GM19023 (cell line): ENCODE data around the gene BHLHE41.

ENCODE experiments used
- ATAC-seq: cut with Tn5 transposase; IDR thresholded peaks from one replicate; pipeline ENCODE4 v1.9.1; 2021; ENCODE audit warnings: mild to moderate bottlenecking, moderate library complexity; ENCODE audit not compliant: unreplicated experiment

BHLHE41 gene

GRCh38 chr12:26124446-26125399, at the start of gene BHLHE41:
TSS of gene BHLHE41 (minus strand) at chr12:26125037. CDS start at chr12:26124779, 258 bp downstream.
- ATAC-seq = no peak

GRCh38 chr12:26172946-26173552, 48.2 kb upstream of the BHLHE41 start:
- no peak for ATAC-seq

DNA sequence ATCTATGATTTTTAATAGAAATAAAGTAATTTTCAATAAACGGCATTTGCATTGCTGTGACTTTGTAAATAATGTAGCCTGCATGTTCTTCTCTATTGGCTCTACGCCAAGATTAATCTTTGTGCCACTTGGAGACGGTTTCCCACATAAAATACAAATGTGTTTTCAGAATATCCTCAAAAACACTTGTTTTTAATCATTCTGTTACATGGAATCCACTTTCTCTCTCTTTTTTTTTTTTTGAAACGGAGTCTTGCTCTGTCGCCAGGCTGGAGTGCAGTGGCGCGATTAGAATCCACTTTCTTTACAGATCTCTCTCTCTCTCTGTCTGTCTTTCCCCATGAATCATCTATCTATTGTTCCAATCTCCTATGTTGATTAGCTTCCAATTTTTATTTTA, 47.7 kb upstream of the BHLHE41 start:
- ATAC-seq = no peak

DNA sequence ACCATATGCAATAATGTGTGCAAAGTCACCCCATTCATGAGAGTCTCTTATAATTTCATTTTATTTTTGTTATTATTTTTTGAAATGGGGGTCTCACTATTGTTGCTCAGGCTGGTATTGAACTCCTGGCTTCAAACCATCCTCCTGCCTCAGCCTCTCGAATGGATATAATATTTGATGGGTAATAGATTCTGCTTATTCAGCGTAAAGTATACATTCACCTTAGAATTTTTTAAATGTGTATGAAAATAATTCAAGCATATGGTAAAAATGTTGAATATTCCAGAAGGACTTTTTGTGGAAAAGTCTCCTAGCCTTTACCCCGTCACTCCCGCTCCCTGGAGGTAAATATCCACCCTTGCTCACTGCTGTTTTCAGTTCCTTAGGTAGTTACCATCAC, 47.2 kb upstream of the BHLHE41 start:
- no peak for ATAC-seq

DNA sequence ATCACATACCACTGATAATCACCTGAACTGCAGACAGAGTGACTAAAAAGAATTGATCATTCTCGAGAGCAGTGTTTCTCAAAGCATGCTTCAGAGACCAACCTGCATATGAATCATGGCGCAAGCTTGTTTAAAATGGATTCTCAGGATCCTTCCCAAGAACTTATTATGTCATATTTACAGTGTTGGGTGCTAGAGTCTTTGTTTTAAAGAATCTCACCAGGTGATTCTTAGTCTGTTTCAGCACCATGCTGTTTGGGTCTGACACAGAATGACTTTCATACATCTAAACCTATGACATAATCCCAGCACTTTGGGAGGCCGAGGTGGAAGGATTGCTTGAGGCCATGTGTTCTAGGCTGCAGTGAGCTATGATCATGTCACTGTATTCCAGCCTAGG, 39.3 kb upstream of the BHLHE41 start:
- ATAC-seq = no peak

DNA sequence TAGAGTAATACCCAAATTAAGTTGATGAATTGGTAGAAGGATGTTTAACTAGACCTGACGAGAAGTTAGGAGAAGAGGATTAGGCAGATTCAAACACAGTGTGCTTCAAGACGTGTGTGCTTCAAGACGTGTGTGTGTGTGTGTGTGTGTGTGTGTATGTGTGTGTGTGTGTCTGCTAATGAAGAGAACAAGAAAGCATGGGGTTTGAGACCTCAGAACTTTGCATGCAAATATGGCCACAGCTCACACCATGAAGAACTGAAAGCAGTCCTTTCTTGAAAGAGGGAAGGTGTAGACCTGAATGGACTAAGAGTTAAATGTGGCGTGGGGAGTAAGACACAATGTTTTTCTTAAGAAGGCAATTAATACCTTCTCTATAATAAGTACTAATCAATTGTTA, 38.1 kb upstream of the BHLHE41 start:
- ATAC-seq = peak; percentile 69

- no peak for ATAC-seq
Measured at GRCh38 chr12:26162174-26162573, 37.3 kb upstream of the BHLHE41 start.

DNA sequence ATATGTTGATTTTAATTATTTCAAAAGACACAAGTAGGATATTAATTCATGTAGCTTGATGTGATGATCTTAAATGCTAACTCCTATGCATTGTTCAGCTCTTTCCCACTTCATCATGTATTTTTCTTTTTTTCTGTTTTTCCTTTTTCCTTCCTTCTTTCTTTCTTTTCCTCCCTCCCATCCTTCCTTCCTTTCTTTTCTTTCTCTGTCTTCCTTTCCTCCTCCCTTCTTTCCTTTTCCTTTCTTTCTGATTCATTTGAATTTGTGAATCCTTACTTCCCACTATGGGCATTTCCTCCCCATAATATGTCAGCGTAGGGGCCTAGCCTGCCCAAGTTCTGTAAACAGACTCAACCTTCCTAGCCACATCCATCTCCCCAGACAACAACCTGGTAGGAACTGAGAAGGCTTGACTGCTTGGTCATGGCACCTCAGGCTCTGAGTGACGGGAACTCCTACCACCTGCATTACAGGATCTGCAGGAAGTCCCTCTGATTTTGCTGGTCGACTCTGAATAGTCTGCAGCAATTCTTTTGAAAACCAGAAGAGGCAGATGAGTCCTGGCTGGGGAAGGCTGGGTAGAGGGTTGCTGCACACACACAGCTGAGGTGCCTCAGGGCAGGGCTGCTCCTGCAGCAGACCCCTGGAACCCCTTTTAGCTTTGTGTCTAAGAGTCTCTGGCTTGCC, 33.4 kb upstream of the BHLHE41 start:
- ATAC-seq = no peak

DNA sequence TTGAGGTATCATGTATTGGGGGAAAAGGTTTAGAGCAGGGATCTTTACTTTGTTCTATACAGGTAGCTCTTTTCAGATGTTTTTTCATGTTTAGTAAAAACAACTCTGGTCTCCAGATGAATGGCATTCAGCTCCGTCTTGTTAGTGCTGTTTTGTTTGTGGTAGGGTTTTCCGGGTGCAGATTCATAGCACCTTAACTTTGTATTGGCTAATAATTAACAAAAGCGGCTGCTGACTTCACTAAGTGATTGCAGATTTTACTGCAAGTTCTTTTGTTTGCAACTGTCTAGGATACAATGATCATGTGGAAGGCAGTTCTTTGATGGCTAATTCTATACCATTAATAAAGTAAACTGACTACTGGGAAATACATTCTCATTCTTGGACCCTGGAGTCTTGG, 32.2 kb upstream of the BHLHE41 start:
- peak; percentile 14 for ATAC-seq

DNA sequence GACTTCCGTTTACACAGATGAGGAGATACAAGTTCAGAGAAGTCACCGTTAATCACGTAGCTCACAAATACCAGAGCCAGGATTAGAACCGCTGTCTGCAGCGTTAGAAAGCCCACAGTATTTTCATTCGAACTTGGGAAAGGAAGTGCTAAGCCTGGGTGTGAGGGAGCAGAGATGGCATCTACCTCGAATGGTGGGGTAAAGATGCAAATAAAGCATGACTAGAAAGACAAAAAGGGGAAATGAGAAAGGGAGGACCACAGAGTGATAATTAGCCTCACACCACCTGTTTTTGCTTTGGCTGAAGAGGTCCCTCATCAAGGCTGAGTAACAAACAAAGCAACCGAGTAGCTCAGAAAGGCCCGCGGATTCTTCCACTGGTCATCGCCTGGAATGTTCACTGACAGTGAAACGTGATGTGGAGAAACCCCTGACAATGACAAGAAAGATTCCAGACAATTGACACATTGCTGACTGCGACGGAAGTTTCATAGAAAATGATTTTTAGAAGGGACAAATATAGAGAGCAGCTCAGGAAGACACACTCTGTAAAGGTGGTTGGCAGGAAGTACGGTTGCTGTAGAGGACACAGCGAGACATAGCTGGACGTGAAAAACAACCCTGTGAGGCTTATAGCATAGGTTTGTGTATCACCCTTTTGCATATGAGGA, 31.5 kb upstream of the BHLHE41 start:
- ATAC-seq = peak; percentile 90

- no peak for ATAC-seq
Measured at GRCh38 chr12:26153421-26154154, 28.8 kb upstream of the BHLHE41 start.

GRCh38 chr12:26152507-26153102, 27.8 kb upstream of the BHLHE41 start:
- ATAC-seq = no peak

GRCh38 chr12:26150736-26151450, 26.1 kb upstream of the BHLHE41 start:
- ATAC-seq = no peak

GRCh38 chr12:26149968-26150500, 25.2 kb upstream of the BHLHE41 start:
- no peak for ATAC-seq

DNA sequence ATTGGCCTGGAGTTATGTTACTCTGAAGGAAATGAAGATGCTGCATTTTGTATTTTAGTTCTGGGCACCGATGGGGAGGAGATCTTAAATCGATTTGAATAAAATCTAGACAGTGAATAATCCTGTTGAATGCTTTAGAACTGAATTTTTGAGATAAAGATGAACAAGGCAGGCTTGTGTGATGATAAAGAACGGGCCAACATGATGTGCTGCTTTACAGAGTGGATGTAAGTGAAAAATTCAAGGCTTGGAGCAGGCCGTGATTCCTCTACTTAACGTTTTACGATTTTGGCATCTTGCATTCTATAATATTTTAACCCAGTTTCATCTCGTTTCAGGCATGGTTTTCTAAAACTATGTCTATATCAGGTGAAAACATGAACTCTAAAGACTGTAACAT, 23.5 kb upstream of the BHLHE41 start:
- no peak for ATAC-seq

- no peak for ATAC-seq
Measured at GRCh38 chr12:26143291-26143690, 18.5 kb upstream of the BHLHE41 start.

DNA sequence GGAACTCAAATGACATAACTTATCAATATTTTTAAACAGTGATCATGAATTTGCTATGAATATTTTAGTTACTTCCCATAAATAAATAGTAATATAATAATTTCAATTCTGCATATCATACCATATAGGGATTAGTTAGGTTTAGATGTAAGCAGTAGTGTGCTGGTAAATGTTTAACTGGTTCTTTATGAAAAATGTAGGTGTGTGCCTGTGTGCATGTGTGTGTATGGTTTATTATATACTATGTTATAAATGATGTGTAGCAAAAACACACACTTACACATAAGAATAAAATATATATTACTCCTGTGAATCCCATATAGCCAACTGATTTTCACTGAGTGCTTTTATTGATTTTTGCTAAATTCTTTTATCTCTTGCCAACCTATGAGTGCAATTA, 14.0 kb upstream of the BHLHE41 start:
- no peak for ATAC-seq

- no peak for ATAC-seq
Measured at GRCh38 chr12:26136688-26137087, 11.9 kb upstream of the BHLHE41 start.

- ATAC-seq = no peak
Measured at GRCh38 chr12:26135571-26135970, 10.7 kb upstream of the BHLHE41 start.
